NT2/D1 (cell line): Measurements from ENCODE around the gene SOX12.

Experiments
- YY1 ChIP-seq: IDR thresholded peaks from 2 replicates; pipeline ENCODE4 v1.6.1; 2011; ENCODE audit not compliant: insufficient read length, insufficient read depth
- ZNF274 ChIP-seq: IDR thresholded peaks from 2 replicates; pipeline ENCODE4 v1.6.1; 2011; ENCODE audit warnings: mild to moderate bottlenecking, low read depth, low read length

- TF ChIP-seq YY1: no peak
- TF ChIP-seq ZNF274: no peak
Measured at GRCh38 chr20:367486-367887, 42.1 kb downstream of the SOX12 start.
